ENCODE results near the gene ZC2HC1C.

DNA sequence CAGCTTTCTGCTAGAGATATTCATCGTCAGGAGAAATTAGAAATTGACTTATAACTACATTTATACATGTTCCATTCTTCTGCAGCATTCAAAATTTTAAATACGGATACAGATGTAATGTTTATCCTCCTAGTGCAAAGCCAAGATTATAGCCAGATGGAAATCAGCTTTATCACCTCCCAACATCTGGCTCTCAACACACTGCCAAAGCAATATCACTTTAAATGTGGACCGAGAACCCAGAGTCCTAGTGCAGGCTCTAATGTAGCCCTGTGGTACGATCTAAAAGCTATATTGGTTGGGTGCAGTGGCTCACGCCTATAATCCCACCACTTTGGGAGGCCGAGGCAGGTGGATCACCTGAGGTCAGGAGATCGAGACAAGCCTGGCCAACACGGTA lies 24.7 kb upstream of the ZC2HC1C start:
- TF ChIP-seq, protein P1, sequence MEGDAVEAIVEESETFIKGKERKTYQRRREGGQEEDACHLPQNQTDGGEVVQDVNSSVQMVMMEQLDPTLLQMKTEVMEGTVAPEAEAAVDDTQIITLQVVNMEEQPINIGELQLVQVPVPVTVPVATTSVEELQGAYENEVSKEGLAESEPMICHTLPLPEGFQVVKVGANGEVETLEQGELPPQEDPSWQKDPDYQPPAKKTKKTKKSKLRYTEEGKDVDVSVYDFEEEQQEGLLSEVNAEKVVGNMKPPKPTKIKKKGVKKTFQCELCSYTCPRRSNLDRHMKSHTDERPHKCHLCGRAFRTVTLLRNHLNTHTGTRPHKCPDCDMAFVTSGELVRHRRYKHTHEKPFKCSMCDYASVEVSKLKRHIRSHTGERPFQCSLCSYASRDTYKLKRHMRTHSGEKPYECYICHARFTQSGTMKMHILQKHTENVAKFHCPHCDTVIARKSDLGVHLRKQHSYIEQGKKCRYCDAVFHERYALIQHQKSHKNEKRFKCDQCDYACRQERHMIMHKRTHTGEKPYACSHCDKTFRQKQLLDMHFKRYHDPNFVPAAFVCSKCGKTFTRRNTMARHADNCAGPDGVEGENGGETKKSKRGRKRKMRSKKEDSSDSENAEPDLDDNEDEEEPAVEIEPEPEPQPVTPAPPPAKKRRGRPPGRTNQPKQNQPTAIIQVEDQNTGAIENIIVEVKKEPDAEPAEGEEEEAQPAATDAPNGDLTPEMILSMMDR (IDR thresholded peaks at IDR 0.05), result no peak
- TF ChIP-seq POLR2A (IDR thresholded peaks at IDR 0.05) (no peak), POLR2AphosphoS5 (IDR thresholded peaks at IDR 0.05) (no peak), EP300 (IDR thresholded peaks at IDR 0.05) (no peak)
